ENCODE results near the gene AHNAK. TPM values are rescaled to one million over a fixed set of nuclear protein-coding genes. Genes with fewer than 3 reads are reported as not detected.

The AHNAK gene
- total and polyA plus RNA-seq, 2 donors (not counting 3 experiments of a cell fraction or from before 2014, with no cell fraction given) = 35.2 to 436 TPM

GRCh38 chr11:62535802-62536201 is 10.8 kb downstream of the AHNAK start:
- no peak overlapping the region for H2AFZ ChIP-seq (ENCODE audit: low read depth, low read length)
- FAIRE-seq (no peak), DNase-seq (ENCODE audit: low read depth, low spot score) (no peak)
- H3K4me3 ChIP-seq (replicated peaks in 1 of 3; ENCODE audit: insufficient read depth in 1 of 3, low read depth in 1 of 3, low read length in 3 of 3) = no peak overlapping the region
- intact Hi-C loops (cut with micrococcal nuclease) (no loop called here), dilution Hi-C loops (cut with MboI; ENCODE audit: extremely low pct_ligation_motif_present, low sequenced_read_pairs) (no loop called here)
- no TSS peak for BruUV-seq (replicated peaks)
- H3K9me3 ChIP-seq (replicated peaks; ENCODE audit: control insufficient read depth, insufficient read depth, low read length) = no peaks in the 10 kb centered on the region
- no peak overlapping the region for H3K4me2 ChIP-seq (ENCODE audit: insufficient read depth, low read length)
- POLR2A ChIA-PET = interaction anchor here (0.6 kb wide), 1 partner anchor 48 kb away, joined by 3 read pairs; no protein-coding TSS in a partner anchor
- H4K20me1 ChIP-seq (replicated peaks; ENCODE audit: control insufficient read depth, extremely low read depth, insufficient read depth, low read length) = peaks cover 7% of the 10 kb centered on the region
- CTCF ChIA-PET = interaction anchor here (1.1 to 11.2 kb wide), 2 partner anchors 25 to 113 kb away, joined by 3 to 377 read pairs; no protein-coding TSS in a partner anchor
- peaks cover 25 to 45% of the 10 kb centered on the region in 2 experiments for H3K36me3 ChIP-seq (ENCODE audit: control insufficient read depth in 2 of 2, extremely low read depth in 1 of 2, insufficient read depth in 2 of 2, low read length in 2 of 2)
- H3K27me3 ChIP-seq (ENCODE audit: control insufficient read depth in 2 of 2, insufficient read depth in 2 of 2, low read length in 2 of 2) = no peaks in the 10 kb centered on the region
- H3K79me2 ChIP-seq (ENCODE audit: control insufficient read depth, insufficient read depth, low read length) = peaks cover 95% of the 10 kb centered on the region
- H3K27ac ChIP-seq (ENCODE audit: insufficient read depth, low read depth, low read length) = no peak overlapping the region
- H3K9me1 ChIP-seq (replicated peaks; ENCODE audit: control insufficient read depth, extremely low read depth, insufficient read depth, low read length) = no peaks in the 10 kb centered on the region
- peaks cover 21% of the 10 kb centered on the region for H3K4me1 ChIP-seq (ENCODE audit: control insufficient read depth, extremely low read depth, insufficient read depth, low read length)
- TF ChIP-seq FOS (IDR thresholded peaks at IDR 0.05; ENCODE audit: borderline replicate concordance, insufficient read depth, low read length) (no peak), JUN (IDR thresholded peaks at IDR 0.05; ENCODE audit: borderline replicate concordance, insufficient read depth, insufficient read length, low read depth) (no peak), POLR2A (IDR thresholded peaks at IDR 0.05; ENCODE audit: low read depth, low read length) (no peak), EZH2 (IDR thresholded peaks at IDR 0.05; ENCODE audit: borderline replicate concordance, low read depth, low read length, severe bottlenecking) (no peak), MYC (IDR thresholded peaks at IDR 0.05; ENCODE audit: low read depth, low read length) (no peak), POLR2AphosphoS5 (IDR thresholded peaks at IDR 0.05; ENCODE audit: insufficient read depth, low read depth, low read length) (no peak), MAX (IDR thresholded peaks at IDR 0.05; ENCODE audit: insufficient read depth, insufficient read length) (no peak), GATA2 (IDR thresholded peaks at IDR 0.05; ENCODE audit: insufficient read depth, insufficient read length, low read depth, low read length) (no peak), CTCF (IDR thresholded peaks at IDR 0.05; ENCODE audit: extremely low read depth in 1 of 2, insufficient read depth in 1 of 2, low read depth in 1 of 2, low read length in 2 of 2) (no peak)
- no peak overlapping the region for H3K9ac ChIP-seq (replicated peaks; ENCODE audit: extremely low read depth, insufficient read depth, low read length)
